ENCODE results near the gene HIPK2.
A peak's percentile ranks its signal among the peaks of the same experiment; 100 is the strongest.

Gene HIPK2

DNA sequence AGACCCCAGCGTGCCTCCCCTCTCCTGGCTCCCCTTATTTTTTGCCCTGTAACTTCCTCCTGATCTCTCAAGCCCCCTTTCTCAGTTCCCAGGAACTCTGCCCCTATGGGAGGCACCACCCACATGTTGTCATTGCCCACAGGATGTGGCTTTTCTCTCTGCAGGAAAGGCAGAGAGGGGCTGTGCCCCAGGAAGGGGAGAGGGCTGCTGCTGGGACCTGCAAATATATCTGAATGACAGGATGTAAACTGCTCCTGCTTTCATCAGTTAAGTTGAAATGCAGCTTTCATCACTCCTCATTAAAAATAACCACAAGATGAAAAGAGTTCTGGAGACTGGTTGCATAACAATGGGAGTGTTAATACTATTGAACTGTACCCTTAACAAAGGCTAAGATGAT is 151.0 kb downstream of the HIPK2 start:
- DNase-seq = no peak
- Histone ChIP-seq H3K27me3 (replicated peaks) (no peaks in the 10 kb centered on the region), H3K27ac (no peak overlapping the region), H3K36me3 (replicated peaks) (peaks cover 80% of the 10 kb centered on the region), H3K4me3 (ENCODE audit: low read depth, low read length) (no peak overlapping the region)
- in situ Hi-C loops (cut with HindIII; ENCODE audit: low pct_ligation_motif_present, low sequenced_read_pairs) = no loop called here
- TF ChIP-seq, protein P1, sequence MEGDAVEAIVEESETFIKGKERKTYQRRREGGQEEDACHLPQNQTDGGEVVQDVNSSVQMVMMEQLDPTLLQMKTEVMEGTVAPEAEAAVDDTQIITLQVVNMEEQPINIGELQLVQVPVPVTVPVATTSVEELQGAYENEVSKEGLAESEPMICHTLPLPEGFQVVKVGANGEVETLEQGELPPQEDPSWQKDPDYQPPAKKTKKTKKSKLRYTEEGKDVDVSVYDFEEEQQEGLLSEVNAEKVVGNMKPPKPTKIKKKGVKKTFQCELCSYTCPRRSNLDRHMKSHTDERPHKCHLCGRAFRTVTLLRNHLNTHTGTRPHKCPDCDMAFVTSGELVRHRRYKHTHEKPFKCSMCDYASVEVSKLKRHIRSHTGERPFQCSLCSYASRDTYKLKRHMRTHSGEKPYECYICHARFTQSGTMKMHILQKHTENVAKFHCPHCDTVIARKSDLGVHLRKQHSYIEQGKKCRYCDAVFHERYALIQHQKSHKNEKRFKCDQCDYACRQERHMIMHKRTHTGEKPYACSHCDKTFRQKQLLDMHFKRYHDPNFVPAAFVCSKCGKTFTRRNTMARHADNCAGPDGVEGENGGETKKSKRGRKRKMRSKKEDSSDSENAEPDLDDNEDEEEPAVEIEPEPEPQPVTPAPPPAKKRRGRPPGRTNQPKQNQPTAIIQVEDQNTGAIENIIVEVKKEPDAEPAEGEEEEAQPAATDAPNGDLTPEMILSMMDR (IDR thresholded peaks at IDR 0.05; ENCODE audit: low read depth, low read length, missing control alignments) = no peak

DNA sequence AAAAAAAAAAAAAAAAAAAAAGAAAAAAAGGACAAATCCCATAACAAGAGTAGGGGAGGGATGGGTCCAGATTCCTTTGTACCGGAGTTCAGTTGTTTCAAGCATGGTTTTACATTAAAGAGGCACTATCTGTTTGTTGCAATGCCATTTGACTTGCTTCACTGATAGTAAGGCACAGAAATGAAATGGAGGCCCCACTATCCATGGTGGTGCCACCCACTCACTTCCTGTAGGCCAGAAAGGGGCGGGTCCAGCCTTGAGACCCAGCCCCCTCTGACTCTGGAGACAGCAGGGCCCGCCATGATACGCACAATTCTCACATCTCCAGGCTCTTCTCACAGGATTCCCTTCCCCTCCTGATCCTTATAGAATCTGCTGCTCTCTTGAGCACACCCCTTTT is 154.3 kb downstream of the HIPK2 start:
- H3K4me3 ChIP-seq (ENCODE audit: low read depth, low read length) = no peak overlapping the region
- TF ChIP-seq, protein P1 (IDR thresholded peaks at IDR 0.05; ENCODE audit: low read depth, low read length, missing control alignments) = no peak
- H3K27me3 ChIP-seq (replicated peaks) = no peaks in the 10 kb centered on the region
- H3K27ac ChIP-seq = no peak overlapping the region
- H3K36me3 ChIP-seq (replicated peaks) = peaks cover 73% of the 10 kb centered on the region
- in situ Hi-C loops (cut with HindIII; ENCODE audit: low pct_ligation_motif_present, low sequenced_read_pairs) = no loop called here
- no peak for DNase-seq

DNA sequence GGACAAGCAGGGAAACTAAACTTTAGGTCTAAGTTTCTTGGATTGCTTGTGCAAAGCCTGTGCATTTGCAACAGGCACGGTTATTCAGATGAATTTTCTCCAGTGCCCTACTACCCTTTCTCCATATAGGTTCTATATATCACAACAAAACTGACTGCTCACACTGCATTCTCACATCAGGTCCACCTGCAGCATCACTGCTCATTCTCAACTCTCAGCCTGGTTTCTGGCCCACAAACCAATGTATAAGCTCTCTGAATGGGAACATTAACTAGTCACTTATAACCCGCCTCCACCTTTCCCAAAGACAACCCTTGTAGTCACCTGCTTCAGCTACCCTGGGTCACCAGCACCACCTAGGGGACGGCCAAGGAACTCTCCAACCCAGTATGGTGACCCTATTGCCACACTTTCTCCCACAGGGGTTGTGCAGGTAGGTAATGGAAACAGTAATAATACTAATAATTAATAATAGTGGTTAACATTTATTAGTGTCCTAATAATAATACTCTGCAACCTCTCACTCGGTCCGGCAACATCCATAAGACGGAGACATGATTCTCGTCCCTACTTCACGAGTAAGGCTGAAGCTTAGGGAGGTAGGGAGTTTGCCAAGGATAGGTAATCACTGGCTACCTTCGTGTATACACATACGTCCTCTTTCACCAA is 157.0 kb downstream of the HIPK2 start:
- Histone ChIP-seq H3K36me3 (replicated peaks) (peaks cover 73% of the 10 kb centered on the region), H3K27me3 (replicated peaks) (no peaks in the 10 kb centered on the region), H3K4me3 (ENCODE audit: low read depth, low read length) (no peak overlapping the region), H3K27ac (no peak overlapping the region)
- in situ Hi-C loops (cut with HindIII; ENCODE audit: low pct_ligation_motif_present, low sequenced_read_pairs) = no loop called here
- TF ChIP-seq, protein P1 (IDR thresholded peaks at IDR 0.05; ENCODE audit: low read depth, low read length, missing control alignments) = peak; percentile 85
- DNase-seq = no peak

- in situ Hi-C loops (cut with HindIII; ENCODE audit: low pct_ligation_motif_present, low sequenced_read_pairs) = no loop called here
- TF ChIP-seq, protein P1 (IDR thresholded peaks at IDR 0.05; ENCODE audit: low read depth, low read length, missing control alignments) = no peak
- peak overlapping the region; percentile 27 for H3K27ac ChIP-seq
- peaks cover 67% of the 10 kb centered on the region for H3K36me3 ChIP-seq (replicated peaks)
- H3K27me3 ChIP-seq (replicated peaks) = no peaks in the 10 kb centered on the region
- no peak overlapping the region for H3K4me3 ChIP-seq (ENCODE audit: low read depth, low read length)
- peak; percentile 16 for DNase-seq
Measured at GRCh38 chr7:139619367-139619657, 158.5 kb downstream of the HIPK2 start.

DNA sequence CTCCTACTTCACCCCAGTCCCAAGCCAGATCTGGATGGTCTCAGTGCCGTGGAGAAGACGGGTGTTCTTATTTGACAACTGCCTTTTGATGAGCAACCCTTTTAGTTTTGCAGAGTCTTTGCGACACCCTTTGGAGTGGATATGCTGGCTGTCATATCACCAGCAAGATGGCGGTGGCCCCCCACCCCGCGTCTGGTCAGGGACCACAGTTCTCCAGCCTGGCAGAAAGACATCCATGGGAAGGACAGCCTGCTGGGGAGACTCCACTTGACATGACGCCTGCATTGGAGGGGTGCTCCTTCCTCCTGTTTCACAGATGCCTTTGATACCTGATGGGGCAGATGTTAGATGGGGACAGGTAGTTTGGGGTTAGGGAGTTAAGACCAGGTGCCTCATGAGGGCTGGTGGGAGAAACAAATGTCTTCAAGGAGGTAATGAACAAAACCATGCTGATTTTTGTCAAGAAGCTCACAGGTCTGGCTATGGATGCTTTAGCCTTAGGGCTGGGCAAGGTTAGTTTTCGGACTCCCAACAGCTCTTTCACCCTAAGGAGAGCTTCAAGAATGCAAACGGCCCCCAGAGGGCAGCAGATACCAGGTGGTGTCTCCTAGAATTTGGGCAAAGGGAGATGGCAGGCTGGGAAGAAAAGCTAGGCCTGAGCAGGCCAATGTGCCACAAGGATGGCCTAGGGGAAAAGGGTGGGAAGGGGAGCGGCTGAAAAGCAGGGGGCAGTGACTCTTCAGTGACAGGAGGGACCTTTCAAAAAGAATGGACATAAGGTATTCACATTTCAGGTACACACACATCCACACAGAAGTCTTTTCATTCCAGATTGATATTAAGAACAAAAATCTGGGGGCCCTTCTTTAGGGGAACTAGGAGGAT is 159.1 kb downstream of the HIPK2 start:
- DNase-seq = peak; percentile 29
- no peak overlapping the region for H3K4me3 ChIP-seq (ENCODE audit: low read depth, low read length)
- peak overlapping the region; percentile 27 for H3K27ac ChIP-seq
- in situ Hi-C loops (cut with HindIII; ENCODE audit: low pct_ligation_motif_present, low sequenced_read_pairs) = no loop called here
- H3K27me3 ChIP-seq (replicated peaks) = no peaks in the 10 kb centered on the region
- TF ChIP-seq, protein P1 (IDR thresholded peaks at IDR 0.05; ENCODE audit: low read depth, low read length, missing control alignments) = peak; percentile 76
- peaks cover 69% of the 10 kb centered on the region for H3K36me3 ChIP-seq (replicated peaks)
